HepG2 (cell line): Measurements from ENCODE around the gene GRAMD4. TPM values are rescaled to one million over a fixed set of nuclear protein-coding genes. Genes with fewer than 3 reads are reported as not detected.

Source experiments
- ATAC-seq: fragments of 200-7000 bp; cut with Tn5 transposase; 3 replicates; pipeline ENCODE4 v1.9.1; 2020; ENCODE audit warnings: mild to moderate bottlenecking, moderate library complexity
- BruUV-seq: library from RNA; stranded (reverse); fragments of 400-500 nt; replicated peaks from 2 replicates; lab custom pipeline; 2021; lab: Mats Ljungman, UMichigan
- CTCF ChIA-PET: fragments of 300-600 bp; formaldehyde crosslinking; extraction: SDS; loops from one replicate; lab custom pipeline; 2021; ENCODE audit warnings: low total read pairs, inconsistent platforms, low intra/inter-chr PET ratio; lab: Yijun Ruan, JAX
- POLR2A ChIA-PET: fragments of 350-600 bp; sonication (Branson Sonifier 250); formaldehyde crosslinking; loops from one replicate; lab custom pipeline; 2020; ENCODE audit warnings: antibody characterized with exemption, inconsistent platforms; lab: Yijun Ruan, JAX
- DNase-seq: peaks from one replicate; pipeline ENCODE4 v3.0.0-alpha.2; 2015; ENCODE audit warnings: low spot score
- FAIRE-seq: peaks from 3 replicates; lab custom pipeline; 2011; peaks lifted over from hg19 to GRCh38; lab: Jason Lieb, UNC
- H2AFZ ChIP-seq: one replicate; pipeline ENCODE4 v1.6.1; 2011; ENCODE audit warnings: low read length, inconsistent platforms
- H3K27ac ChIP-seq: fragments of 300-600 bp; 3 replicates; pipeline ENCODE4 v1.8.0; 2011; ENCODE audit warnings: mixed run types, mild to moderate bottlenecking, mixed read lengths, low read length, inconsistent platforms; ENCODE audit not compliant: insufficient read depth; ENCODE audit errors: extremely low read length
- H3K27me3 ChIP-seq, 2 experiments: fragments of 200-600 bp in 1 of 2; 2 replicates in 1 of 2; 3 replicates in 1 of 2; pipeline versions ENCODE4 v1.6.0 to v1.8.0; 2011; ENCODE audit warnings: low read length in 2 of 2, mild to moderate bottlenecking in 2 of 2, moderate library complexity in 2 of 2, inconsistent platforms in 1 of 2; ENCODE audit not compliant: insufficient read depth in 2 of 2, control insufficient read depth in 1 of 2
- H3K36me3 ChIP-seq, 2 experiments: fragments of 200-600 bp in 1 of 2; replicated peaks in 1 of 2; 2 replicates in 1 of 2; 3 replicates in 1 of 2; pipeline versions ENCODE4 v1.5.1 to v1.8.0; 2011; ENCODE audit warnings: low read length in 2 of 2, inconsistent platforms in 1 of 2; ENCODE audit not compliant: insufficient read depth in 2 of 2, control insufficient read depth in 1 of 2
- H3K4me1 ChIP-seq: 2 replicates; pipeline ENCODE4 v1.5.1; 2012; ENCODE audit warnings: low read length, inconsistent platforms; ENCODE audit not compliant: insufficient read depth
- H3K4me2 ChIP-seq: 2 replicates; pipeline ENCODE4 v1.6.0; 2011; ENCODE audit warnings: low read depth, low read length, inconsistent platforms
- H3K4me3 ChIP-seq, 3 experiments: fragments of 200-600 bp in 1 of 3; sonication (generic), shearing (Covaris generic) in 1 of 3; replicated peaks in 1 of 3; 2 replicates each; pipeline ENCODE4 v1.5.1; 2011 to 2016; ENCODE audit warnings: low read length in 3 of 3, inconsistent platforms in 2 of 3, low read depth in 2 of 3, mild to moderate bottlenecking in 2 of 3, control low read depth in 1 of 3, mixed read lengths in 1 of 3; ENCODE audit not compliant: insufficient read depth in 1 of 3
- H3K79me2 ChIP-seq: one replicate; pipeline ENCODE4 v1.6.1; 2011; ENCODE audit warnings: low read length, inconsistent platforms; ENCODE audit not compliant: insufficient read depth
- H3K9ac ChIP-seq: 2 replicates; pipeline ENCODE4 v1.6.0; 2011; ENCODE audit warnings: mild to moderate bottlenecking, low read depth, low read length, inconsistent platforms; ENCODE audit not compliant: insufficient read depth
- H3K9me3 ChIP-seq: 2 replicates; pipeline ENCODE4 v1.5.1; 2012; ENCODE audit warnings: mild to moderate bottlenecking, low read length
- H4K20me1 ChIP-seq: 2 replicates; pipeline ENCODE4 v1.6.0; 2011; ENCODE audit warnings: inconsistent platforms, mild to moderate bottlenecking, low read length, moderate library complexity; ENCODE audit not compliant: insufficient read depth
- ATM ChIP-seq: fragments of 450-650 bp; IDR thresholded peaks from 2 replicates; pipeline ENCODE4 v1.7.1; 2017; ENCODE audit warnings: mild to moderate bottlenecking, borderline replicate concordance
- CREB1 ChIP-seq, 2 experiments: fragments of 450-650 bp in 1 of 2; IDR thresholded peaks; 2 replicates each; pipeline ENCODE4 v1.6.1; 2016 to 2017; ENCODE audit warnings: control low read depth in 1 of 2, mild to moderate bottlenecking in 1 of 2, missing compliant biosample characterization in 1 of 2, missing genetic modification characterization in 1 of 2
- FOXA1 ChIP-seq, 2 experiments: fragments of 450-650 bp in 1 of 2; sonication (generic) in 1 of 2; formaldehyde crosslinking in 1 of 2; IDR thresholded peaks; 2 replicates each; pipeline versions ENCODE4 v1.4.0 to v1.6.1; 2016 to 2020; ENCODE audit warnings: missing genetic modification reagents in 1 of 2
- HIC2 ChIP-seq: sonication (generic); formaldehyde crosslinking; IDR thresholded peaks from 2 replicates; pipeline ENCODE4 v1.9.0; 2022; ENCODE audit warnings: low read depth, missing genetic modification reagents
- KMT2B ChIP-seq: IDR thresholded peaks from 2 replicates; pipeline ENCODE4 v1.6.1; 2016; ENCODE audit warnings: missing genetic modification reagents, missing compliant biosample characterization
- NFATC3 ChIP-seq: sonication (generic); formaldehyde crosslinking; IDR thresholded peaks from 2 replicates; pipeline ENCODE4 v1.5.1; 2020; ENCODE audit warnings: mild to moderate bottlenecking, missing genetic modification reagents
- PATZ1 ChIP-seq: sonication (generic); formaldehyde crosslinking; IDR thresholded peaks from 2 replicates; pipeline ENCODE4 v1.4.0; 2020; ENCODE audit warnings: missing genetic modification reagents
- RAD21 ChIP-seq: fragments of 450-650 bp; formaldehyde crosslinking; IDR thresholded peaks from 2 replicates; pipeline ENCODE4 v1.5.0; 2020; ENCODE audit warnings: mild to moderate bottlenecking
- SMC3 ChIP-seq: IDR thresholded peaks from 2 replicates; pipeline ENCODE4 v1.6.1; 2011; ENCODE audit warnings: low read length, improper control_type of control experiment
- ZNF20 ChIP-seq: sonication (generic); formaldehyde crosslinking; IDR thresholded peaks from 2 replicates; pipeline ENCODE4 v1.4.0; 2020; ENCODE audit warnings: mild to moderate bottlenecking, moderate library complexity, missing genetic modification reagents
- ZNF333 ChIP-seq: sonication (generic); formaldehyde crosslinking; IDR thresholded peaks from 2 replicates; pipeline ENCODE4 v1.4.0; 2020; ENCODE audit warnings: mild to moderate bottlenecking, missing genetic modification reagents, borderline replicate concordance
- ZNF646 ChIP-seq: sonication (generic); formaldehyde crosslinking; IDR thresholded peaks from 2 replicates; pipeline ENCODE4 v1.9.0; 2021; ENCODE audit warnings: mild to moderate bottlenecking, missing genetic modification reagents
- WGBS: methylation state at CpG from one replicate; pipeline ENCODE4 v1.1.6; 2017; ENCODE audit warnings: low lambda C conversion rate; 5-methylcytosine and 5-hydroxymethylcytosine counted together
- in situ Hi-C: cut with HindIII; loops from 2 replicates; pipeline ENCODE4 v1.10.0; 2017; ENCODE audit warnings: low pct_unique_long_range_greater_than_20kb; ENCODE audit not compliant: extremely low pct_ligation_motif_present
- intact Hi-C: fragments of 100-400 bp; cut with micrococcal nuclease; formaldehyde crosslinking; loops from one replicate; pipeline ENCODE4 v1.10.0; 2022; ENCODE audit not compliant: unreplicated experiment
- polyA plus RNA-seq, 8 experiments: library from polyadenylated mRNA; depleted of rRNA in 3 of 8; stranded (reverse) in 7 of 8; unstranded in 1 of 8; fragments of >200 nt; fragmentation: Illumina TruSeq in 4 of 8; extraction: Trizol in 4 of 8; gene quantifications; 2 replicates each; pipeline versions ENCODE4 v1.2.1 to v1.2.3, GENCODE V29; 2011 to 2016; ENCODE audit warnings: low read depth in 4 of 8, missing spikeins in 1 of 8, mixed read lengths in 1 of 8; ENCODE audit not compliant: insufficient read depth in 1 of 8
- total RNA-seq, 5 experiments: library from RNA; depleted of rRNA; stranded (reverse); fragments of >200 nt; fragmentation: Illumina TruSeq; extraction: Trizol; gene quantifications; 2 replicates each; pipeline ENCODE4 v1.2.3, GENCODE V29; 2016; ENCODE audit warnings: low read depth in 1 of 5

The GRAMD4 gene
- total and polyA plus RNA-seq, 2 of the 13 experiments (the other 11 are each of a cell fraction or from before 2014, with no cell fraction given) = 15.2 to 15.7 TPM

GRCh38 chr22:46613606-46614021 lies 6.6 kb upstream of the GRAMD4 start:
- WGBS = 65% methylated on average over 7 of the region's 13 CpGs
- DNase-seq (no peak), ATAC-seq (peak; percentile 14), FAIRE-seq (no peak)
- no peaks in the 10 kb centered on the region for H3K36me3 ChIP-seq
- no peak overlapping the region for H2AFZ ChIP-seq
- in situ Hi-C loops (no loop called here), intact Hi-C loops (loop anchor here (2.0 kb wide), 1 partner anchor 39 kb away; no protein-coding TSS in a partner anchor)
- H3K27ac ChIP-seq = peak overlapping the region; percentile 73
- peak overlapping the region in 1 of 3 experiments; percentile 61; a peak in 1 of 6 replicates for H3K4me3 ChIP-seq
- no peaks in the 10 kb centered on the region; the same call in 1 of the 2 replicates for H4K20me1 ChIP-seq
- no TSS peak for BruUV-seq
- H3K79me2 ChIP-seq = peaks cover 12% of the 10 kb centered on the region
- H3K4me2 ChIP-seq = peak overlapping the region; percentile 89
- POLR2A ChIA-PET = interaction anchor here (0.9 to 1.5 kb wide), 4 partner anchors 23 to 148 kb away, joined by 3 to 12 read pairs (median 6); partner anchors contain the start of gene TBC1D22A
- H3K27me3 ChIP-seq = no peaks in the 10 kb centered on the region
- H3K9ac ChIP-seq = peak overlapping the region; percentile 62; the same call in 1 of the 2 replicates
- no peaks in the 10 kb centered on the region for H3K9me3 ChIP-seq
- CTCF ChIA-PET = no interaction called here
- H3K4me1 ChIP-seq = peaks cover 74% of the 10 kb centered on the region
- TF ChIP-seq ZNF646 (CRISPR knock-in tag) (no peak), ZNF20 (CRISPR knock-in tag) (no peak), FOXA1 (IDR thresholded peaks at IDR 0.05) (no peak), FOXA1 (CRISPR knock-in tag; IDR thresholded peaks at IDR 0.05) (no peak), NFATC3 (CRISPR knock-in tag) (no peak), HIC2 (CRISPR knock-in tag) (peak; percentile 92; the same call in 1 of the 2 replicates), PATZ1 (CRISPR knock-in tag) (0 out of 2 replicates have a peak, but pooled peaks have one; percentile 14), RAD21 (no peak), SMC3 (no peak), ATM (no peak), KMT2B (CRISPR knock-in tag) (no peak), ZNF333 (CRISPR knock-in tag) (no peak), CREB1 (IDR thresholded peaks at IDR 0.05) (no peak), CREB1 (CRISPR knock-in tag; IDR thresholded peaks at IDR 0.05) (no peak)
